Pancreas (tissue), 10 donors: ENCODE measurements around the gene FAM228B. TPM values are rescaled to one million over a fixed set of nuclear protein-coding genes. Genes with fewer than 3 reads are reported as not detected.
"Not testable (repeated sequence)": the region's sequence is repeated elsewhere in the genome, so short reads cannot be mapped to it uniquely, and the experiment has no call there.

Experiments
- ATAC-seq, 4 donors: fragments of 200-7000 bp; cut with Tn5 transposase; one replicate each; pipeline versions ENCODE4 v1.8.0 to v1.9.1; 2020; ENCODE audit warnings: mild to moderate bottlenecking in 4 of 4, moderate library complexity in 4 of 4
- DNase-seq, 6 donors: peaks; one replicate each; pipeline ENCODE4 v3.0.0-alpha.2; 2020
- FAIRE-seq: peaks from 2 replicates; lab custom pipeline; 2012; peaks lifted over from hg19 to GRCh38; lab: Jason Lieb, UNC
- H3K27ac ChIP-seq, 4 donors: fragments of 200-600 bp; sonication (generic); 1 replicate in 3 of 4; 2 replicates in 1 of 4; pipeline versions ENCODE4 v1.5.0 to v1.8.0; 2020
- H3K27me3 ChIP-seq, 4 donors: fragments of 200-600 bp; one replicate each; pipeline ENCODE4 v1.8.0; 2021
- H3K36me3 ChIP-seq, 3 donors: fragments of 200-600 bp; sonication (generic) in 1 of 3; one replicate each; pipeline versions ENCODE4 v1.5.0 to v1.8.0; 2020 to 2021
- H3K4me1 ChIP-seq, 3 donors: fragments of 200-600 bp; one replicate each; pipeline ENCODE4 v1.8.0; 2021
- H3K4me3 ChIP-seq, 4 donors: fragments of 200-600 bp; sonication (generic) in 2 of 4; one replicate each; pipeline versions ENCODE4 v1.5.0 to v1.8.0; 2020 to 2021
- H3K9me3 ChIP-seq, 4 donors: fragments of 200-600 bp; one replicate each; pipeline ENCODE4 v1.8.0; 2021
- CTCF ChIP-seq, 4 donors: fragments of 200-600 bp; sonication (generic) in 3 of 4; IDR thresholded peaks; one replicate each; pipeline versions ENCODE4 v1.5.0 to v1.8.0; 2021; ENCODE audit warnings: antibody characterized with exemption in 4 of 4
- WGBS, 2 donors: extraction: QIAGEN DNeasy Blood & Tissue Kit; methylation state at CpG; one replicate each; pipeline ENCODE4 v1.1.7; 2013; 5-methylcytosine and 5-hydroxymethylcytosine counted together
- intact Hi-C, 3 donors: fragments of 100-400 bp; cut with DNase I; formaldehyde crosslinking; loops; one replicate each; pipeline versions ENCODE4 v1.11.1 to v1.14.2; 2022
- polyA plus RNA-seq, 2 donors: library from polyadenylated mRNA; stranded (reverse); fragments of 200-250 nt; gene quantifications; one replicate each; pipeline ENCODE4 v1.2.3, GENCODE V29; 2013
- total RNA-seq, 6 donors: library from RNA; stranded (reverse); fragmentation: NEBNext Ultra II Directional in 4 of 6; extraction: Animal tissue kit (Norgen Biotek cat#: 25700) in 4 of 6; gene quantifications; one replicate each; pipeline versions ENCODE4 v1.2.1 to v1.2.4, GENCODE V29; 2021 to 2023
- donor health status: healthy with polysubstance abuse.
- donor health status: DM: no; HTN: no; CAD: no; lungs with moderate emphysema.
- donor health status: DM: no; HTN: no; CAD: no.
- donor health status: control.
- donor health status: control.
- donor health status: Bipolar disorder and iron deficiency.
- donor health status: DM: yes; HTN: yes; CAD: no.
- donor health status: DM: no; HTN: no; CAD: no.
- donor health status: DM: no; HTN: no; CAD: no.
- donor health status: DM: yes; HTN: yes; CAD: no.

FAM228B gene
- total and polyA plus RNA-seq, 8 donors: 5.8 to 31.4 (median 9.0) TPM

GRCh38 chr2:24123922-24124580 lies 782 bp downstream of the FAM228B start:
- ATAC-seq (peak in 3 of 4 donors; percentile 1 to 22 (median 3)), FAIRE-seq (no peak), DNase-seq (no peak)
- no peaks in the 10 kb centered on the region for H3K9me3 ChIP-seq
- H3K27ac ChIP-seq: peak overlapping the region; percentile 66 to 89 (median 82)
- no peaks in the 10 kb centered on the region for H3K27me3 ChIP-seq
- intact Hi-C loops: no loop called here
- no peak for TF ChIP-seq CTCF (IDR thresholded peaks at IDR 0.05)
- WGBS, 2 donors: 11% methylated on average over 9 of the region's 9 CpGs
- H3K36me3 ChIP-seq: no peaks in the 10 kb centered on the region
- peak overlapping the region; percentile 55 to 73 (median 68) for H3K4me3 ChIP-seq
- peaks cover 0 to 10% (median 5%) of the 10 kb centered on the region in 3 donors for H3K4me1 ChIP-seq

- 53 to 54% methylated on average over 1 of the region's 1 CpG for WGBS, 2 donors
- ATAC-seq (no peak), FAIRE-seq (no peak), DNase-seq (no peak)
- H3K4me3 ChIP-seq: no peak overlapping the region
- H3K36me3 ChIP-seq: no peaks in the 10 kb centered on the region
- no peaks in the 10 kb centered on the region for H3K9me3 ChIP-seq
- H3K4me1 ChIP-seq: peaks cover 0 to 10% (median 5%) of the 10 kb centered on the region in 3 donors
- H3K27ac ChIP-seq: no peak overlapping the region
- no peak for TF ChIP-seq CTCF (IDR thresholded peaks at IDR 0.05)
- intact Hi-C loops: no loop called here
- H3K27me3 ChIP-seq: no peaks in the 10 kb centered on the region
These were observed 2.7 kb downstream of the FAM228B start for GRCh38 chr2:24125956-24126355.

- TF ChIP-seq CTCF (IDR thresholded peaks at IDR 0.05): no peak
- FAIRE-seq (no peak), DNase-seq (no peak), ATAC-seq (no peak)
- Histone ChIP-seq H3K27me3 (no peaks in the 10 kb centered on the region), H3K9me3 (no peaks in the 10 kb centered on the region), H3K4me3 (no peak overlapping the region), H3K27ac (no peak overlapping the region), H3K36me3 (no peaks in the 10 kb centered on the region), H3K4me1 (no peaks in the 10 kb centered on the region)
- intact Hi-C loops: no loop called here
- 94 to 97% methylated on average over 3 of the region's 3 CpGs for WGBS, 2 donors
These were observed 9.3 kb downstream of the FAM228B start for GRCh38 chr2:24132543-24132942.

- ATAC-seq, intact Hi-C loops, H3K9me3 ChIP-seq, DNase-seq, H3K4me3 ChIP-seq, H3K36me3 ChIP-seq, H3K27me3 ChIP-seq, FAIRE-seq, H3K4me1 ChIP-seq, H3K27ac ChIP-seq: not testable (repeated sequence)
- 87 to 91% methylated on average over 5 of the region's 5 CpGs for WGBS, 2 donors
These were observed 17.0 kb downstream of the FAM228B start for GRCh38 chr2:24140305-24140704.

GRCh38 chr2:24147364-24147763 lies 24.1 kb downstream of the FAM228B start:
- no peak for FAIRE-seq
- no peak overlapping the region for H3K4me3 ChIP-seq
- no peak for DNase-seq
- no peaks in the 10 kb centered on the region for H3K4me1 ChIP-seq
- TF ChIP-seq CTCF (IDR thresholded peaks at IDR 0.05): no peak
- no peaks in the 10 kb centered on the region for H3K27me3 ChIP-seq
- H3K36me3 ChIP-seq: peaks cover 0 to 4% (median 0%) of the 10 kb centered on the region in 3 donors
- no peak for ATAC-seq
- no peaks in the 10 kb centered on the region for H3K9me3 ChIP-seq
- H3K27ac ChIP-seq: no peak overlapping the region
- intact Hi-C loops: no loop called here
